SHP77 treated with DMSO at 0.1 percent for 48 hours (cell line): ENCODE results near the gene CADM4.
A peak's percentile ranks its signal among the peaks of the same experiment; 100 is the strongest.
"Not testable (repeated sequence)": the region's sequence is repeated elsewhere in the genome, so short reads cannot be mapped to it uniquely, and the experiment has no call there.

Experiments
- DNase-seq: peaks from one replicate; lab custom pipeline; 2025; lab: John Stamatoyannopoulos, UW

The CADM4 gene

DNA sequence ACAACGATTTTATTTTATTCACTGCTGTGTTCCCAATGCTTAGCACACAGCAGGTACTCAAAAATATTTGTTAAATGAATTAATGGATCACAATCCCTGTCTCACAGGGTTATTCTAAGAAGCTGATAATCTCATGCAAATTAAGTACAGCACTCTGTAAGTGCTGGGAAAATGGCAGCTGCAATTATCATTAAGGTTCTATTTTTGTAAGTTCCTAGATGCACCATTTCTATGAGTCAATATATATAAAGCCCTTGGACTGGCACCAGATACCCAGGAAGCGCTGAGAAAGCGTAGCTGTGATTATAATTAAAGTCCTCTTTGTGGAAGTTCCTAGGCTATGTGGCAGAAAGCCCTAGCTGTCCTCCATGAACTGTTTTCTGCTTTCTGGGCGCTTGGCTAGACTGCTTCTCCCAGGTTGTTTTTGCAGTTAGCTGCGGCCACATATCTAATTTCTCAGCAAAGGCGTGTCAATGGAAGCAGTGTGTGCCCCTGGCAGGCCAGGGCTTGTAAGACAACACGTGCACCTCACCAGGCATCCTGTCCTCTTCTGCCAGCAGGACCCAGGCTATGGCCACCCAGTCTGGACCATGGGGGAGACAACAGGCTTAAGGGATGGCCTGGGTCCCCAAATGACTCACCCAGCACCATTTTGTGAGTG, 33.0 kb downstream of the CADM4 start:
- no peak for DNase-seq

- no peak for DNase-seq
Observed at GRCh38 chr19:43605875-43606568, 33.6 kb downstream of the CADM4 start.

GRCh38 chr19:43600326-43600725, 39.3 kb downstream of the CADM4 start:
- DNase-seq = not testable (repeated sequence)

DNA sequence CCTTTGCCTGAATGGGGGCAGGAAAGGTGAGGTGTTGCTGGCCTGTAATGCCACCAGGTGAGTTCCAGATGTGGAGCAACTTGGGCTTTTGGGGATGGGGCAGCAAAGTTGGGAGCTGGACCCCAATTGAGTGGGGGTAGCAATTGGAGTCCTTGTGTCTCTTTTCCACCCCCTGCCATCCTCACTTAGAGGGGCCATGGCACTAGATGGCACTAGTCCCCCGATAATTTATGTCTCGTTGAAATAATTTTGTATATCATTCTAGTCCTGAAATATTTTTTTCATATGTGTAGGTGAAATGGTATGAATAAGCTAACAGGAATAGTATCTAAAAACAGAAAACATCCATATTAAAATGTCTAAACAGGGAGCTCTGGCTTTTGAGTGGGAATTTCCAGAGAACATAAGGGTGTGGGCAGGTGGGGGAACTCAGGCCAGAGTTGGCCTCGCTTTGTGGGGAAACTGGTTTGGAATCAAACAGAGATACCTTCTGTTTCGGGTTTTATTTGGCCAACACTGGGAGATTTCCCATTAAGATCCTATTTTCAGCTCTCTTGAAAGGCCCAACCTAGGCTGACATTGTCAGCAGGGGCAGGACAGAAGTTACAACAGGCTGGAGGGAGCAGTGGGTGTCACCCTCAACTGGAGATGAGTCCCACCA, 39.9 kb downstream of the CADM4 start:
- no peak for DNase-seq

DNA sequence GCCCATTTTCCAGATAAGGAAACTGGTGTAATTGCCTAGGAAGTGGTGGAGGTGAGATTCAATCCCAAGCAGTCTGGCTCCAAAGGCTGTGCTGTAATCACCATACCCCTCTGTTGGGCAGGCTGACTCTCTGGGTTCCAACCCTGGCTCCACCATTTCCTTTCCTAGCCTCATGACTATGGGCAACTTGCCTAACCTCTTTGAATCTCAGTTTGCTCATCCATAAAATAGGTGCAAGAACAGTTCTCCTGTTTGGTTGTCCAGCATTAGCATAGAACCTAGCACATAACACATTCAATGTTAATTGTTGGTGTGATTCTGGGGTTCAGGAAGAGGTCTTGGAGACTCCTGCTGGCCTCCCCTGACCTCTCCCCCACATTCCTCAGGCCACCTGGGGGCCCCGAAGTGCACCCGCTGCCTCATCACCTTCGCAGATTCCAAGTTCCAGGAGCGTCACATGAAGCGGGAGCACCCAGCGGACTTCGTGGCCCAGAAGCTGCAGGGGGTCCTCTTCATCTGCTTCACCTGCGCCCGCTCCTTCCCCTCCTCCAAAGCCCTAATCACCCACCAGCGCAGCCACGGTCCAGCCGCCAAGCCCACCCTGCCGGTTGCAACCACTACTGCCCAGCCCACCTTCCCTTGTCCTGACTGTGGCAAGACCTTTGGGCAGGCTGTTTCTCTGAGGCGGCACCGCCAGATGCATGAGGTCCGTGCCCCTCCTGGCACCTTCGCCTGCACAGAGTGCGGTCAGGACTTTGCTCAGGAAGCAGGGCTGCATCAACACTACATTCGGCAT, 41.0 kb downstream of the CADM4 start:
- DNase-seq = no peak

GRCh38 chr19:43597876-43598275, 41.8 kb downstream of the CADM4 start:
- DNase-seq = no peak

DNA sequence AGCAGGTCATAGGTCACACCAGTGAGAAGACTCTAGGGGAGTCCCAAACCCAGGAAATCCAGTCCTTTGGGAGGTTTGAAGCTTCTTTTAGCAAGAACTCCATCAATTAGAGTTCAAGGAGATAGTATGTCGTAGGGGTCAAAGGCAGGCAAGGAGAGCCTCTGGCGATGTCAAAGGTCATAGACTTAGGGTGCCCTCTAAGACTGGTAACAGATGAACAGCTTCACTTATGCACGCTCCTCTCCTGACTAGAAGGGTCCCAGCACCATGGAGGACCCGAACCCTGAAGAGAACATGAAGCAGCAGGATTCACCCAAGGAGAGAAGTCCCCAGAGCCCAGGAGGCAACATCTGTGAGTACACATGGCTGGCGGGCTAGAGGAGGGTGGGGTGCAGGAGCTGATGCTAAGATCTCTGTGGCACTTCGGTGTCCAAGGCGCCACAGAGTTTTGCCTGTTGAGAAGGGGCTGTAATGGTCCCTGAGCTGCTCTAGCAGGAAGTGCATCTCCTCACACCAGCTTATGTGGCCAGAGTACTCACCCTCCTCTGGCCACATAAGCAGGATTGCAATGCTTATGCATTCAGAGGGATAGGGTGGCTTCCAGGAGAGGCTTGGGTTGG, 42.7 kb downstream of the CADM4 start:
- DNase-seq = no peak

DNA sequence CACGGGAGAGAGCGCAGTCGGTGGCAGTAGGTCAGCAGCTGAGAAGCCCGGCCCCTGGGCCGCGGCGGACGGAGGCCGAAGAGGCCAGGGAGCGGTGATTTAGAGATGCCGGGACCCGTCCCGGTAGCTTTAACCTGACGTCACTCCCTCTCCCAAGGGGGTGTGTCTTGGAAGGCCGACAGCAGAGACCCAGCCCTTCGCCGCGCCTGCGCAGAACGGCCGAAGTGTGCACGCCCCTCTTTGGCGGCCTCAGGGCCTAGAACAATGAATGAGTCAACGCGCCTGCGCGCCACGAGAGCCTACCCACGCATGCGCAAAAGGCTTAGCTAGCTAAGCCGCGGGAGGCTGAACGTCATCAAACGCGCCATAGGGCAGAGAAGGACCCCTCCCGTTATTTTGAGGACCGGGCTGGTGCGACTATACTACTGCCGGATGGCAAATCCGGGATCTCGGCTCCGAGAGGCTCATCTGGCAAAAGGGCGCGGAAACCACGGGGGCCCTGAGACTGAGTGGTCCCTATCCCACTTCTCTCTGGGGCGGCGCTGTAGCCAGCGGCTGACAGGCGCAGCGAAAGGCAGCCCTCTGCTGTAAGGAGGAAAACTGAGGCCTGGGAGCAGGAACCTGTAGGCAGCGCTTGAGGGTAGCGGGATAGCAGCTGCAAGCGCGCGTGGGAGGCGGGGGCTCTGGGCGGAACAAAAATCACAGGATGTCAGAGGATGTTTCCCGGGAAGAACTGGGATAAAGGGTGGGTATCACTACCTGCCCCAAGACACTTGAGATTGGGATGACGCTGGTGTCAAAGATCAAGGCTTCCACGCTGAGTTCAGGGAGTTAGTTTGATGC, 43.4 kb downstream of the CADM4 start, which contains the start of the genes IRGQ and ZNF576:
Gene IRGQ, minus strand, starts transcription at position 136 of the 843 bp plus-strand sequence. CDS start 796 bp downstream, outside the sequence.
Gene ZNF576, plus strand, starts transcription at position 597 of the 843 bp plus-strand sequence. CDS start 514 bp downstream, outside the sequence.
- DNase-seq = peak; percentile 95

GRCh38 chr19:43595605-43595998, 44.0 kb downstream of the CADM4 start:
- DNase-seq = no peak

GRCh38 chr19:43594710-43595604, 44.7 kb downstream of the CADM4 start:
- peak; percentile 10 for DNase-seq

GRCh38 chr19:43594081-43594697, 45.5 kb downstream of the CADM4 start:
- DNase-seq = no peak

DNA sequence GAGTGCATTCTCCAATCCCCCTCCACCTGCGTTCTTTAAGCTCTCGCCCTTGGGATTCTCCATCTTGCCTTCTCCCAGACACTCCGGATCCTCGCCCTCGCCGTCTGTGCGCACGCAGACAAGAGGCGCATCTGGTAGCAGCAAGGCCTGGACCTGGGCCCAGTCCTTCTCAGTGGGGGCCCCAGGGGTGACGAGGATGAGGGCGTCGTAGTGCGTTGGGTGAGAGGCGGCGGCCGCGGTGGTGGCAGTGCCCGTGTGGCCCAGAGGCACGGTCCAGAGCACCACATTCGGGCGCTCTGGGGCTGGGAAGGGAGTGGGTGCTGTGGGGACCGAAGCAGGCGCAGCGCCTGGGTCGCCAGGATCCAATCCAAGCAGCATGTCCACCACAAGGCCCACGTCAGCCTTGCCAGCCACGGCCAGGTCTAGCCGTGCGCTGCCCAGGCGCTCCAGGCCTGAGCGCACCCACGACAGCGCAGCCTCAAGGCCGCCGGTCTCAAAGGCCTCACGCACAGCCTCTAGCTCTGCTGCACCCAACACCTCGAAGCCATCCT, 46.8 kb downstream of the CADM4 start:
- DNase-seq = no peak

GRCh38 chr19:43591904-43592772, 47.5 kb downstream of the CADM4 start:
- DNase-seq = no peak

- DNase-seq = no peak
Observed at GRCh38 chr19:43589678-43590077, 50.0 kb downstream of the CADM4 start.

- DNase-seq = no peak
Observed at GRCh38 chr19:43589277-43589676, 50.4 kb downstream of the CADM4 start.

DNA sequence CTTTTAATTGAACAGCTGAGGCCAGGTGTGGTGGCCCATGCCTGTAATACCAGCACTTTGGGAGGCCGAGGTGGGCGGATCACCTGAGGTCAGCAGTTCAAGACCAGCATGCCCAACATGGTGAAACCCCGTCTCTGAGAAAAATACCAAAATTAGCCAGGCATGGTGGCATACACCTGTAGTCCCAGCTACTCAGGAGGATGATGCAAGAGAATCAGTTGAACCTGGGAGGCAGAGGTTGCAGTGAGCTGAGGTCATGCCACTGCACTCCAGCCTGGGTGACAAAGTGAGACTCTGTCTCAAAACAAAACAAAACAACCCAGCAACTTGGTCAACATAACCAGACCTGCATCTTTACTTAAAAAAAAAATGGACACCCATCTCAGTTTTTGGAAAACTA, 52.6 kb downstream of the CADM4 start:
- not testable (repeated sequence) for DNase-seq

DNA sequence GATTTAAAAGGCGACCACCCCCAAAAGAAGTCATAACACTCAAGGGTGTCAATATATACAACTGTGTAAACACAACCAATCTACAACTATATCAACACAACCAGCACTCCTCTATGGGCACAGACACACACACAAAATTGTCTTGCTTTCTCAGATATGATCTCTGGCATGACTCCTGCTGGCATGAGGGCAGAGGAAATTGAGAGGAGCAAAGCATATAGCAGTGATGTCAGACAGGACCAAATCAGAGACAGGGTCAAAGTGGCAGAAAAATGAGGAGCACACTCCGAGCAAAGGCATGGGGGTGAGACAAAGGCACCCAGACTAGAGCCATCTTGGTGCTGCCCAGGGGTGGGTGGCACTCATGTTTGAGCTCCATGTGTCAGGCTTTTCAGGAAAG, 53.3 kb downstream of the CADM4 start:
- DNase-seq = no peak

- DNase-seq = no peak
Observed at GRCh38 chr19:43584484-43584883, 55.2 kb downstream of the CADM4 start.
